CD4-positive, alpha-beta T cell treated with Interleukin-6 at 100 ng/mL for 8 hours (primary cell): ENCODE results near the gene TNNI2.

Source experiments
- DNase-seq: peaks from one replicate; pipeline ENCODE4 v3.0.0-alpha.2; 2020; ENCODE audit warnings: mixed read lengths, low spot score

Gene TNNI2

DNA sequence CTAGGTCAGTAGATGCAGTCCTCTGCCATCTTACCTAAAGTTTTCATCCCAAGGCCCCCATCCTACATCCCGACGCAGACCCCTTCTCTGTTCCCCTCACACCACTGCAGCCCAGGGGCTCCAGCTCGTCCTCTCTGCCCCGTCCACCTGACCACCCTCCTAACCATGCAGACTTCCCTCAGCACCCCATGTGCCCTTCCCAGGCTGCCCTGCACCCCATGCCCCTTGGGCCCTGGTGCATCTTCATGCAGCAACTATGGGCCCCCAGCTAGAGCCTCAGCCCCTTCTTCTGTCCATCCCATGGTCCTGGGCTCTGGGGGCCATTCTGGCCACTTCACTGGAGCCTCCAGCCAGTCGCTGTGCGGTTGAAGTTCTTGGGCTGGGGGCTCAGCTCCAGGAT, 50.0 kb downstream of the TNNI2 start:
- no peak for DNase-seq

GRCh38 chr11:1889224-1889930, 50.6 kb downstream of the TNNI2 start:
- DNase-seq = peak; percentile 88

- DNase-seq = no peak
Observed at GRCh38 chr11:1889941-1890855, 51.4 kb downstream of the TNNI2 start.
